Stimulated activated CD8-positive, alpha-beta memory T cell treated with anti-CD3 and anti-CD28 coated beads, Interleukin-4, amount 100 ng/mL, for 24 hours (primary cell): ENCODE measurements around the gene MRPL1.
"Not testable (repeated sequence)": the region's sequence is repeated elsewhere in the genome, so short reads cannot be mapped to it uniquely, and the experiment has no call there.

Experiments
- DNase-seq: peaks from one replicate; pipeline ENCODE4 v3.0.0-alpha.2; 2020; ENCODE audit warnings: low read depth

MRPL1 gene

DNA sequence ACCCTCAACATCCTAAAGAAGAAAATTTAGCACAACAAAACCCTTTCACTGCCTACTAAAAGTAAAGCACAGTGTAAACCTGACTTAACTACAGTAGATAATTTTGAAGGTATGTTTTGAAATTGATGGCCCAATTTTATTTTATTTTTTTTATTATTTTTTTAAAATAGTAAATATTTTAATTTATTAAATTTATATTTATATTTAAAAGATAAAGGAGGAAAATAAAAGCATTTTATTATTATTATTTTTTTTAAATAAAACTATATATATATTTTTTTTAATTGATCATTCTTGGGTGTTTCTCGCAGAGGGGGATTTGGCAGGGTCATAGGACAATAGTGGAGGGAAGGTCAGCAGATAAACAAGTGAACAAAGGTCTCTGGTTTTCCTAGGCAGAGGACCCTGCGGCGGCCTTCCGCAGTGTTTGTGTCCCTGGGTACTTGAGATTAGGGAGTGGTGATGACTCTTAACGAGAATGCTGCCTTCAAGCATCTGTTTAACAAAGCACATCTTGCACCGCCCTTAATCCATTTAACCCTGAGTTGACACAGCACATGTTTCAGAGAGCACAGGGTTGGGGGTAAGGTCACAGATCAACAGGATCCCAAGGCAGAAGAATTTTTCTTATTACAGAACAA is 120.4 kb downstream of the MRPL1 start:
- not testable (repeated sequence) for DNase-seq

DNA sequence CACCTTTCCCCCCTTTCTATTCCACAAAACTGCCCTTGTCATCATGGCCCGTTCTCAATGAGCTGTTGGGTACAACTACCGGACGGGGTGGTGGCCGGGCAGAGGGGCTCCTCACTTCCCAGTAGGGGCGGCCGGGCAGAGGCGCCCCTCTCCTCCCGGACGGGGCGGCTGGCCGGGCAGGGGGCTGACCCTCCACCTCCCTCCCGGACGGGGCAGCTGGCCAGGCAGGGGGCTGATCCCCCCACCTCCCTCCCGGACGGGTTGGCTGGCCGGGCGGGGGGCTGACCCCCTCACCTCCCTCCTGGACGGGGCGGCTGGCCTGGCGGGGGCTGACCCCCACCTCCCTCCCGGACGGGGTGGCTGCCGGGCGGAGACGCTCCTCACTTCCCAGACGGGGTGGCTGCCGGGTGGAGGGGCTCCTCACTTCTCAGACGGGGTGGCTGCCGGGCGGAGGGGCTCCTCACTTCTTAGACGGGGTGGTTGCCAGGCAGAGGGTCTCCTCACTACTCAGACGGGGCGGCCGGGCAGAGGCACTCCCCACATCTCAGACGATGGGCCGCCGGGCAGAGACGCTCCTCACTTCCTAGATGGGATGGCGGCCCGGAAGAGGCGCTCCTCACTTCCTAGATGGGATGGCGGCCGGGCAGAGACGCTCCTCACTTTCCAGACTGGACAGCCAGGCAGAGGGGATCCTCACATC is 121.1 kb downstream of the MRPL1 start:
- DNase-seq, result not testable (repeated sequence)

DNA sequence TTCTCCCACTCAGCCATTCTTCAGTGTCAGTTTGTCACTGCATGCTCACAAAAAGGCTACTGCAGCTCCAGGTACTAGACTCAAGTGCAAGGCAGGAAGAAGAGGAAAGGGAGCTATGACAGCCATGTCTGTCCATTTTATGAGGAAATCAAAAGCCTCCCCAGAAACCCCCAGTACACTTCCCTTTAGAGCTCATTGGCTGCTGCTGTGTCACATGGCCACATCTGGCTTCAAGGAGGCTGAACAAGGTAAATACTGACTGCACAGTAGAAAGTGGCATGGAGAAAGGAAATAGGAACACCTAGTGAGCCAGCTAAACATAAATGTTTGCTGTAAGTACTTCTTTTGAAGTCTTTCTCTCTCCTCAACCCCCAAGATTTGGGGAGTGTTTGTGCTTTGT is 127.3 kb downstream of the MRPL1 start:
- DNase-seq, result no peak

DNA sequence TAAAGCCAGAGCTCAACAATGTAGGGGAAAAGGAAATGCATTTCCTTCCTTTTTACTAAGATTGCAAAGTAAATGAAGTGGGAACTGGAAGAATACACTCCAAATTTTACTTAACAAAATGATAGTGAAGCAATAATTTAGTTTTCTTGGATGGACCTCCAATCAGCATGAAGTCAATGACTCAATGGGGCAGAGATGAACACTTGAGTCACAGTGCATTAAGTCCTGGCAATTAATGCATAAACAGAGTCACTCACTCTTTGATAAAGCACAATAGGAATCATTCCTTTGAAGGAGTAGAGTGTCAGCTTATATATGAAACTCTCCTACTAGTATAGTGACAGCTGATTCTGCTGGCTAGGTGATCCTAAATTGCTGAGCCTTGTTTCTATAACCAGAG is 127.8 kb downstream of the MRPL1 start:
- DNase-seq, result no peak

DNA sequence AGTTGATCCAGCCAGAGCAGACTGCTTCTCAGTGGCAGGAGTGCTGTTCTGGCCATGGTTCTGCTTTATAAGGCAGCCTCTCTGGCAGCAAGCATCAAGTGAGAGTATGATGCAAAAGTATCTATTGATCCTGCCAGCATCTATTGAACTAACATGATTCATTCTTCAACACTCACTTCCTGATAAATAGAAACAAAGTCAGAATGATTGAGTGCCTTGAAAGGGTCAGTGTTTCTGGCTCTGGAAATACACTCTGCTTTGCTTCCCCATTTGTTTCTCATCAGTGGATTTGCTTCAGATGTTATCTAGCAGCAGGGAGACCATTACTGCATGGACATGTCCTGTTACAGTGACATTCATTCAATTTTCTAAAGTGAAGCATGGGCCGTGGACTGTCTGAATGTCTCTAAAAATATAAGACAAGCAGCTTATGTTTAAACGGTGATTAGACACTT is 128.3 kb downstream of the MRPL1 start:
- no peak for DNase-seq

DNA sequence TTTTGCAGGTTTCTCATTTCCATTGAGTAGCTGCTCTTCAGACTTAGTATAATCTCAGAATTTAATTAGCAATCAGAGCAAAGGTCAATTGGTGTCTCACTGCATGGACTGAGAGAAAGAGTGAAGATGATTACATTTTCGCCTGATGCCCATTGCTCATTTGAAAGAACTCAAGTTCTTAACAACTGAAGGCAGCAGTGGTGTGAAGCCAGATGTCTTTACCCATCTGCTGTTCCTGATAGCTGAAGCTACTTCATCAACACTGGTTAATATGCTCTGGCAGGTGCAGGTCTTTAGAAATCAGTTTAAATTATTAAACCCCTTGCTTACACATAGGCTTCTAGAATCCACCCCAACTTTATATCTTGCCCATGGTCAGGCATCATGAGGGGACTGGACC is 130.0 kb downstream of the MRPL1 start:
- DNase-seq, result no peak

DNA sequence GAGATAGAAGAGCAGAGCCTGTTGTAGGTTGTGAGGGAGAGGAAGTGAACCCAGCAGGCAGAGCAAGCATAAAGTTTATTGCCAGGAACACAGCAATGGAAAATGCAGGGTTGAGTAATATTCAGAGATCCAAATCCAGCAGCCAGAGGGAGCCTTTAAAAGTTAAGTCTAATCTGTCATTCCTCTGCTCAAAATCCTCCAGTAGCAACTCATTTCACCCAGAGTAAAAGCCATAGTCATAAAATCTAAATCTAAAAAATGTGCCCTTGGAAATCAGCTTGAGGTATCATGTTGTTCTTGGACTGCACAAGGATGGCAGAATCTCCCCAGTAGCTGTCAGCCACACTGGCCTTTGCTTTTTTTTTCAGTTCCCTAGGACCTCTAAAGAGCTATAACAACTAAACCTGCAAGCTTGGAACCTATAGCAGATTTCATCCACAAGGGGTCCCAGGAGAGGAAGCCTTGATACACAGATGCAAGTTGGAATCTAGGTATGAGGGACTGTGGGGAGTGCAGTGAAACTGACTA is 131.6 kb downstream of the MRPL1 start:
- DNase-seq, result no peak

DNA sequence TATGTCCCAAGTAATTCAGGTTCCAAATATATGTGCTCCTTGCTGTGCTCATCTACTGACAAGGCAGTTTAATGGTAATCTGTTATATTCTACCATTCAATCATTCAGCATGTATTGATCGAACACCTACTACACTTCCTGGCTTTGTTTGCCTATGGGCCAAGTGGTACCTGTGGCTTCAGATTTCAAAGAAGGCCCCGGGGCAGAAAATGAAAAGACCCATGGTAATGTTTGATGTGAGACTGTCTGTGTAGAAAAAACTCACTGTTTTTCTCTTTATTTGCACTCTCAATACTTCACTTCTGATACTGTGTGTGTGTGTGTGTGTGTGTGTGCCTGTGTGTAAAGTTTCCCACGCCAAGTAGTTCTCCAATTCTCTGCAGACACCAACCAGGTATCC is 133.4 kb downstream of the MRPL1 start:
- no peak for DNase-seq

DNA sequence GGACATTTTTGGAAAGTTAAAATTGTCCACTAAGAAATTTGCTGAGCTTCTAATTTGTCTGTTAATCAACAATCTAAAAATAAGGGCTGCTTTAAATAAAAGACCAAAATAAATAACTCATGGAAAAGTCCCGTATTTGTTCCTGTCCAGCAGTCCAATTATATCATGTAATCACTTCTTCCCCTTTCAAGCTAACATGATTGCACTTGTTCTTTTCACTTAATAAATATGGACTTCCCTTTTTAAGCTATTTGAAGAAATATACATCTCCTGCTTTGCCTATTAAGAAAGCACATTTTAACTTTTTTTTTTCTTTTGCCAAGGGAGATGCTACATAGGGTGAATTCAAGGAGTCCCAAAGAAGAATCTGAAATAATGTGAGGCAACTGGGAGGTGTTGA is 138.9 kb downstream of the MRPL1 start:
- DNase-seq, result no peak

DNA sequence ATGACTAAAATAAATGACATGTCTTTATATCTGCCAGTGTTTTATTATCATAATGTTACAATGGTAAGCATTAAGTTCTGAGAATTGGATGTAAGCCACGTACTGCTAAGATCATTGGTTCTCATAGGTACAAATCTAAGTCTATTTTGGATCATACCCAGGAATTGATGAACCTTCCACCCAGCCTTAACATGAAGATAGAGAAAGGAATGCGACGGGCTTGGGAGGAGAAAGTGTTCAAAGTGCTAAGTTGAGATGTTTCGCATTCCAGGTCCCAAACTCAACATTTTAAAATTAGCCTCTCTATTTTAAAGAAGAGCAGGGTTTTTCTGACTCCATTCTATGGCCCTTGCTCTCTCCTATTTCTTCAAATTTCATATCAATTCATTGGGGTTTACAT is 139.6 kb downstream of the MRPL1 start:
- DNase-seq, result no peak
